Left cardiac atrium (tissue), 4 donors: ENCODE measurements around the gene CRYBB1. TPM values are rescaled to one million over a fixed set of nuclear protein-coding genes. Genes with fewer than 3 reads are reported as not detected.

Source experiments
- ATAC-seq, 2 donors: fragments of 200-7000 bp; cut with Tn5 transposase; one replicate each; pipeline ENCODE4 v1.9.1; 2020; ENCODE audit warnings: mild to moderate bottlenecking in 2 of 2, moderate library complexity in 2 of 2
- DNase-seq: peaks from one replicate; pipeline ENCODE4 v3.0.0-alpha.2; 2020
- intact Hi-C, 2 donors: fragments of 100-400 bp; cut with DNase I; formaldehyde crosslinking; loops; one replicate each; pipeline versions ENCODE4 v1.14.1 to v1.15.1; 2022 to 2023
- total RNA-seq, 2 donors: library from RNA; stranded (reverse); fragmentation: NEBNext Ultra II Directional; extraction: Animal tissue kit (Norgen Biotek cat#: 25700); gene quantifications; one replicate each; pipeline ENCODE4 v1.2.1, GENCODE V29; 2021
- donor health status: DM: no; HTN: yes; CAD: no.
- donor health status: DM: no; HTN: yes; CAD: no; lungs with severe emphysema.
- donor health status: DM: yes; HTN: yes; CAD: no.
- donor health status: Dilated cardiomyopathy.

The CRYBB1 gene
- total RNA-seq, 2 donors from 2014 or later: 0.55 to 1.9 TPM

DNA sequence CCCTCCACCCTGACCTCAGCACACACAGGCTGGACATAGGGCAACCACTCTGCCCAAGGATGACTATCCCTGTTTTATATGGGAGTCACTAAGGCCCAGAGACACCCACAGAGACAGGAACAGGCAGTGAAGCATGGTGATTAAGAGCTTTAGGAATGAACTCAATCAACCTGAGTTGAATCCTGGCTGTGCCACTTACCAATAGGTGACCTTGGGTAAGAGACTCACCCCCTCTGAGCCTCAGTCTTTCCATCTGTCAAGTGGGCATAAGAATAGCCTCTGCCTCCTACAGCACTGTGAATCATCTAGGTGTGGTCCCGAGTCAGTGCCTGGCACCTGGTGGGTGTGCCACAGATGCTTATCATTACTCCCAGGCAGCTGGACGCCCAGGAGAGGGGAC is 6.8 kb downstream of the CRYBB1 start:
- DNase-seq: no peak
- intact Hi-C loops: no loop called here
- no peak for ATAC-seq

DNA sequence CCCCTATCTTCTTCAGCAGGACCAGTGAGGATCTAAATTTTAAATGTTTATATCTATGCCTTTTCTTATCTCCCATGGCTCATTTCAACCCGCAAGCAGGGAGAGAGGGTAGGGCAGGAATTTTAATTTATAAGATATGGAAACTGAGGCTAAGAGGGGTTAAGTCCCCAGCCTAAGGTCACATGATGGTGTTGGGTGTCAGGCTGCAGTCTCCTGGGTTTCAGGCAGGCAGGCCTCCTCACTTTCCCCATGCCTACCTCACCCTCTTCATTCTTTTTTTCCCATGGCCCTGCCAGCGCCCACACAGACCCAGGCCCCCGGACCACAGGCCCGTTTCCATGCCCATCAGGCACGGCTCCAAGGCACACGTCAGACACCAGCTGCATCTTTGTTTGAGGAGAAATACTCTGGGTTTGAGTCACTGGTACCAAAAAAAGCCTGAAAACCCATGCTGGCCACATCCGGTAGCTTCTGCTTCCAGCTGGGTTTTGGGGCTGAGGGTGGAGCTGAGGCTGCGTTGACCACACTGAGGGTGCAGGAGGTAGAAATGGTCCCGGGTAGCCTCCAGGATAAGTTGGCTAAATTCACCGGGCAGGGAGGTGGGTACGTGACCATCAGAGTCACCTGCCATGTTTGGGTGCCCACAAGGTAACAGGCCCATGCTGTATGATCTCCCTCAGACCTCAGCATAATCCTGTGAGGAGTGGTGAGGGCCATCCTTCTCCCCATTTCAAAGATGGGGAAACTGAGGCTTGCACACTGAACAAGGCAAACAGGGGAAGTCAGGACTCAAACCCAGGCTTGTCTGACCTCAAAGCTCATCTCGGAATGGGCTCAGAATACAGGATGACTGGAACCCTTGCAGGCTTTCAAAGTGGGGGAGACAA is 7.5 kb downstream of the CRYBB1 start:
- intact Hi-C loops: no loop called here
- DNase-seq (no peak), ATAC-seq (peak; percentile 61 to 63)

DNA sequence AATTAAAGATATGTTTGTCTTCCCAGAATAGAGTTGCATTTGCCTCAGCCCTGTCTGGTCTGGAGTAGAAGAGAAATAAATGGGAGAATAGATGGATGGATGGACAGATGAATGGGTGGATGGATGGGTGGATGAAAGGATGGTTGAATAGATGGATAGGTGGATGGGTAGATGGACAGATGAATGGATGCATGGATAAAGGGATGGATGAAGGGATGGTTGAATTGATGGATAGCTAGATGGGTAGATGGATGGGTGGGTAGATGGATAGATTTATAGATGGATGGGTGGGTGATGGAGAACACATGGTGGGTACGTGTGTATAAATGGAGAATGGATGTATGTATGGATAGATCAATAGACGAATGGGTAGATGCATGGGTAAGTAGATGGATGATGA is 8.5 kb downstream of the CRYBB1 start:
- ATAC-seq (no peak), DNase-seq (no peak)
- intact Hi-C loops: no loop called here

DNA sequence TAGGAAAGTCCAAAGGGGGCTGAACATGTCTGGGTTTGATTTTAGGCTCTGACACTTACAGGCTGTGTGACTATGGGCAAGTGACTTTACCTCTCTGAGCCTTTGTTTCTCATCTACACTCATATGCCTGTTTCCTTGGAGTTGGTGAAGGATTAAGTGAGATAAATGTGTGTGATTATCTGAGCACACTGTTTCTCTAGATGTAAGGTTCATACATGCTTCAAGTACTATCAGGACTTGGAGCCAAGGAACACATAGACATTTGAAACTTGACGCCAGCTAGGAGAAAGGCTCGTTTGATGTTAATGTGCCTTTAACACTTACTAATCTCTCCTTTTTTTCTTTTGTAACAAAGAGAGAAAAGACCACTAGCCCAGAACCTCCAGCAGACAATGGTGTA is 9.7 kb downstream of the CRYBB1 start:
- intact Hi-C loops: no loop called here
- DNase-seq (no peak), ATAC-seq (no peak)

DNA sequence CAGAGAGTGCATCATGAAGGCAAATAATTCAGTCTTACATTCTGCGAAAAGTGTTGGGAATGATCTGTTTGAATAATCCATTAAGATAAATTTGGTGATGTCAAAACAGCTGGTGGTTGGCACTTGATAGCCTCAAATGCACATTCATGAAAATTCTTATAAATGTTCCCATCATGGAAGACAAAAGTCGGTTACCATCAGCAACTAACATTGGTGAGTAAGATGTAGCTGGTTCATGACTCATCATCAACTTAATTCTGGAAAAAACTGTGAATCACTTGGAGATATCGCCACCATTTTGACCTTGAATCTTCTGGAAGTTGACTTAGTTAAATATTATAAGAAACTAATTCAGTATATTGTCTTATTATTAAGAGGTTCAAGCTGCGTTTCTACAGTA is 11.2 kb downstream of the CRYBB1 start:
- DNase-seq (no peak), ATAC-seq (no peak)
- intact Hi-C loops: no loop called here

DNA sequence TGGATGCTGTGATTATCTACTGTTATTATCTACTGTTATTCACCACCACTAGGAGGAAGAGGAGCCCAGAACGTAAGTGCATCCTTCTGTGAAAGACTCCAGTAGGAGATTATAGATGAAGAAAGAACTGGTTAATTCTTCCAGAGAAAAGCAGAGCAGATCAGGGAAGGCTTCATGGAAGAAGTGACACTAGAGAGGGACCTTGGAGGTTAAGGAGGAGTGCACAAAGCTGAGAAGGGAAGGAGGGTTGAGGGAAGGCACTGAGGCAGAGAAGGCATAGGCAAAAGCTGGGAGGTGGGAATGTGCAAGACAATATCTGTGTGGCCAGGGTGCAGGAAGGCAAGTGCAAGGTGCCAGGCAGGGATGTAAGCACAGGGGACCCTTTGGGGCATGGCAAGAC is 13.5 kb downstream of the CRYBB1 start:
- ATAC-seq: no peak

DNA sequence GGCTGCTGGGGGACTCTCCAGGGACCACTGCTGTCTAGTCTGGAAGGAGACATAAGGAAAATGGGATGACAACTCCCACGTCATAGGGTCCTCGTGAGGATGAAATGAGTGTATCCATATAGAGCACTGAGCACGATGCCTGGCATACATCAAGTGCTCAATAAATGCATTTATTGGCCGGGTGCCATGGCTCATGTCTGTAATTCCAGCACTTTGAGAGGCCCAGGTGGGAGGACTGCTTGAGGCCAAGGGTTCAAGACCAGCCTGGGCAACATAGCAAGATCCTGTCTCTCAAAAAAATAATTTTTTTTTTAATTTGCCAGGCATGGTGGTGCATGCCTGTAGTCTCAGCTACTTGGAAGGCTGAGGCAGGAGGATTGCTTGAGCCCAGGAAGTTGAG is 15.7 kb downstream of the CRYBB1 start:
- DNase-seq: no peak
- no peak for ATAC-seq
- intact Hi-C loops: no loop called here

More for the DNA sequence above, 13.5 kb downstream of the CRYBB1 start:
- DNase-seq: no peak
- intact Hi-C loops: no loop called here

DNA sequence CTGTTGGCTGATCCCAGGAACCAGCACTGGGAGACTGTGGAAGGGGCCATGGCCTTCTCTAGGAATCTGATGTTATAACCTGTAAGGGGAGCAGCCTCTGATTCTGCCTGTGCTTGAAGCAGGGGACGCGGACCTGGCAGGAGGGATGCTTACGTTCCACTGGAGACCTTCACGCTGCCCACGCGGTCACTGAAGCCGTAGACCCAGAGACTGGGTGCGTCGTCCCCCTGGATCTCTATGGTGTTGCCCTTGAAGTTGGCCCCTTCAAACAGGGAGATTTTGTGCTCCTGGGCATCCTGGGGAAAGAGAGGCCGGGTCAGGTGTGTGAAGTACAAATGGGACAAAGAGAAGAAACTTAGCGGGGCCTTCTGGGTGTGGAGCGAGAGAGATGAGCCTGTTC is 16.1 kb downstream of the CRYBB1 start:
- no peak for ATAC-seq
- DNase-seq: no peak
- intact Hi-C loops: no loop called here

DNA sequence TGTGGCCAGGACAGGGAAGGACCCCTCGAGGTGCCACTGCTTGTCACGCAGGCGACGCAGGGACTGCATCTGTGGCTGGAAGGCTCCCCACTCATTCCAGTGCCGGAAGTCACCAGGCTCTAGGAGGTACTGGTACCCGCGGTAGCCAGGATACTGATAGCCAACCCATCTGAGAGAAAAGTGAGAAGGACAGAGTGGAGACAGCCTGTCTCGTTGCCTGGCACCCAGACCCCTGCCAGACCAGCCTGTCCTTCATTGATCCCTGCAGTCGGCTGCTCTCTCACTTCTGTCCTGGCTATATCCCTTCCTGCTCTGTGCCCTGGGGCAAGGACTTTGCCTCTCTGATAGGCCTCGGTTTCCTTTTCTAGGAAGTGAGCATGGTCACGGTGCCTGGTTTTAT is 18.3 kb downstream of the CRYBB1 start:
- intact Hi-C loops: no loop called here
- DNase-seq: no peak
- ATAC-seq: no peak

DNA sequence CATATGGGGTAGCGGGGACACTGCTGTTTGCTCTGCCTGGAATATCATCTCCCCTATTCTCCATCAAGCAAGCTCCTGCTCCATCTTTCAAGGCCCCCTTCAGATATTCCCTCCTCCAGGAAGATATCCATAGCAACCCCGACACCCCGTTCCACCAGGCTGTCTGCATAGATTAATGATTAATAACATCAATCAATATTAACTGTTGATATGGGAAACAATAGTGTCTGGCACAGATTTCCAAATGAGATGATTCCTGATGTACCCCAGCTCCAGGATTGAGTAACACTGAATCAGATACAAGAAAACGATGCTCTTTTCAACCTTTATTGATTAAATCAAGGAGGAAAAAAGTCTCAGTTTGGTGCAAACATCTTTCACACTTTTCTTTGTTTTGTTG is 20.3 kb downstream of the CRYBB1 start:
- DNase-seq (no peak), ATAC-seq (no peak)
- intact Hi-C loops: no loop called here

DNA sequence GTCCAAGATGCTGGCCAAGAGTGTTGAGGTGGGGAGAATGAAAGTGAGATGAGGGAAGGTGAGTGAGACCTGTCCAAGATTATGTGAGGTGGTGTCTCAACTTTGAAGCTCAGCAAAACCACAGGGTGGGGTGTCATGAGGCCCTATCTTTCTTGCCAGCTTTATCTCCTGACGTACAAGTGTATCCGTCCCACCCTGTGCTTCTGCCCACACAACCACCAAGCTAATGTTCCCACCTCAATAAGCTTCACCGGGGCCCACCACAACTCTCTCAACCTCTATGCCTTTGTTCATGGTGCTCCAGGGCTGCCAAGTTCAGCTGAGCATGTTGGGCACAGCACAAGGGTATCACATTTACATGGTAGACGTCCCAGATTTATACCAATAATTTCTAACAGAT is 20.8 kb downstream of the CRYBB1 start:
- DNase-seq (no peak), ATAC-seq (no peak)
- intact Hi-C loops: no loop called here

DNA sequence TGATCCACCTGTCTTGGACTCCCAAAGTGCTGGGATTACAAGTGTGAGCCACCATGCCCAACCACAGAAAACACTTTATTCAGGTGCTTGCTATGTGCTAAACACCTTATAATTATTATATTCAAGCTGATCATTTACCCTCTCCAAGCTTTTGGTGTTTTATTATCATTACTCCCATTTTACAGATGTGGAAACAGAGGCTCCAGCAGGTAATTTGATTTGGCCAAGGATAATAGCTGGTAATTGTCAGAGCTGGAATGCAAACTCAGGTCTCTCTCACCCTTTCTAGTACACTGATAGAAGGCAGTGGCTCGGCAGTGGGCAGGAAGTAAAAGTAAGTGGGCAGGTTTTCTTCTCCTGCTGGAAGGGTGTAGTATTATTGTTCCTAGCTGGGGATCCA is 24.1 kb downstream of the CRYBB1 start:
- DNase-seq: no peak
- intact Hi-C loops: no loop called here
- ATAC-seq: no peak

DNA sequence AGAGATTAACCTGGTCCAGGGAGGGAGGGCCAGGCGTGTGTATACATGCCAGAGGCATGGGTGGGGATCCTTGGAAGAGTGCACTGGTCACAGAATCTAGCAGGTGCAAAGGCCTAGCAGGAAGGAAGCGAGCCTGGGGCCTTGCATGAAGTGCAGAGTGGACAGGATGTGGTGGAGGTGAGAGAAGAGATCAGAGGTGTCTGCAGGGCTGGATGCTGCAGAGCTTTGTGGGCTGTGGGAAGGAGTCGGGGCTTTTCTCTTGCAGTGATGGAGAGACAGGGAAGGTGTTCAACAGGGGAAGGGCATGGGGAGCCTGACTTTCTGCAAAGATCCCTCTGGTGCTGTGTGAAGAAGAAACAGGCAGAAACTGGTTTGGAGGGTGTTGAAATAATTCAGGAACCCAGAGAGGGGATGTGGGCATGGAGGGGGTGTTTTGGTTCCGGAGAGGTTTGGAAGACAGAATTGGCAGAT is 25.4 kb downstream of the CRYBB1 start:
- no peak for ATAC-seq
- intact Hi-C loops: no loop called here

DNA sequence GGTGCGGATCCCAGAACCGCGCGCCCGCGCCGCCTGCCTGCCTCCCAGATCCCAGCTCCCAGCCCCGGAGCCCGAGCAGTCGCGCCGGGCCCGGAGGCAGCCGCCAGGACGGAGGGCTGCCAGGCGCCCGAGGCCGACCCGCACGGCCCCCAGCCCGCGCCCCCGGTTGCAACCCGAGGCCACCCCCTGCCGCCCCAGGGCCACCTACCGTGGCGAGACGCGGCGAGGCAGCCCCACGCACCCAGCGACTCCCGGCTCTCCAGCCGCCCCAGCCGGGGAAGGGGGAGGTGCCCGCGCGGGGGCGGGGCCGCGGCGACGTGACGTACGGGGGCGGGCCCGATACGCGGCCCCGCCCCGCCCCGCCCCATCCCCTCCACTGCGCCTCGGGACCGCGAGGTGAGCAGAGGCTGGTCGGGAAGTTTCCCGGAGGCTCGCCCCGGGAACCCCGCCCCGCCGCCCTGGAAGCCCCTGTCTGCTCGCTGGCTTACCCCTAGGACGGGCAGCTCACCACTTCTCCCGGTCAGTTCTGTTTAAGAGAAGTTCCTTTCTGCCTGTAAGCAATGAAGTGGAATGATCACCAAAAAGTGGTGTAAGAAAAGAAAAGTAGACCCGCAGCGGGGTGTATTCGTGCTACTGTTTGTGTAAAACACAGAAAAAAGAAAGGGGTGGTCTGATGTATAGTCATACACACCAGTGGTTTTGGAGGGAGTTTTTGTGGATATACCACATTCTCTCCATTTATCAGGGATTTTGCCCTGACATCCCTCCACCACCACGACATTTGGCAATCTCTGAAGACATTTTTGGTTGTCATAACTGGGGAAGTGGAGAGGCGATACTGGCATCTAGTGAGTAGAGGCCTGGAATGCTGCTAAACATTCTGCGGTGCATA is 27.7 kb downstream of the CRYBB1 start, which contains the start of gene TPST2:
TSS of gene TPST2 (minus strand) at position 288 of the 892 bp plus-strand sequence. CDS start 48,502 bp downstream, outside the sequence.
- intact Hi-C loops: loop anchor here (5.0 to 10.0 kb wide), 2 partner anchors 75 to 78 kb away; partner anchors contain the start of gene TFIP11 (in 2 of the 2)
- DNase-seq (peak; percentile 84), ATAC-seq (peak; percentile 95 to 96)

More for the DNA sequence above, 25.4 kb downstream of the CRYBB1 start:
- DNase-seq: no peak

DNA sequence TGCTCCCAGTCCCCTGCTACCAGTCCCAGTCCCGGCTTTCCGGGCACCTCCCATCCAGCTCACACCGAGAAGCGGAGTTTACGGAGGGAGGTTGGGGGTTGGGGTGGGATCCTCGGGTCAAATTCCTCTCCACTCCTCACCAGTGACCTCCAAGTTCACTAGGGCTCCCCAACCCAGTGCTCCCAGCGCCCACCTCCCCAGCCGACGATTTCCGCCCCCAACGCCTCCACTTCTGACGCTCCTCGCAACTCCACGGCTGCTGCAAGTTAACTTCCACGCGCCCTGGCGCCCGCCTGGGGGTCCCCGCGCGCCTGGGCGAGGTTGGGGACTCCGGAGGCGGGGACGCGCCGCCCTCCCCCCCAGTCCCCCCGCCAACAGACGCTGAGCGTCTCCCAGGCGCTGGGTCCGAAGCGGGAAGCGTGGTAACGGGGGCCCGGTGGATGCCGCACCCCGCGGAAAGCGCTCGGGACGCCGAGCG is 28.4 kb downstream of the CRYBB1 start:
- intact Hi-C loops: loop anchor here (5.0 to 10.0 kb wide), 2 partner anchors 75 to 77 kb away; partner anchors contain the start of gene TFIP11 (in 2 of the 2)
- DNase-seq: peak; percentile 59
- peak; percentile 40 to 48 for ATAC-seq

DNA sequence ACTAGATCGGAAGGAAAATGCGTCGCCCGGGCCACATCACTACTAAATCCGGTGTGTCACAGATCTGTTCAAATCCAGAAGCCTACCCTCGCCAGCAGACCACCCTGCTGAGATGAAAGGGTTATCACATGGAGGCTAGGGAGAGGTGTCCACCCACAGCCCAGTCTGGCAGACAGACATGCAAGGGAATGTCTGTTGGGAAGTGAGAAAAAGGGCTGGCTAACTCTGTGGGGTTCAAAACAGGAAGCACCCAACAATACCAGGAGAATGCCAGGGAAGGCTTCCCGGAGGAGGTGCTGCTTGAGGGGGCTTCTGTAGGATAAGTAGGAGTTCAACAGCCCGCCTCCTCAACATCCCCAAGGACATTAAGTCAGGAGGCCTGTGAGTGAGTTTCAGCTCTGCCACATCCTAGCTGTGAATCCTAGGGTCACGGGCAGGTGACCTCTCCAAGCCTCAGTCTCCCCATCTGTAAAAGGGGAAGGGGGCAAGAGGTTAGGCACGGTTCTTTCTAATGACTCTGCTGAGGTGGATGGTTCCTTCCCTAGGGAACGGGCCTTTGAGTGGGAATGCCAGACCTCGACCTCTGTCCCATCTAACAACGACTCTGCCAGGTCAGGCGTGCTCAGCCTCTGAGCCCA is 29.0 kb downstream of the CRYBB1 start:
- ATAC-seq (no peak), DNase-seq (no peak)
- intact Hi-C loops: loop anchor here (5.0 to 10.0 kb wide), 2 partner anchors 74 to 77 kb away; partner anchors contain the start of gene TFIP11 (in 2 of the 2)

DNA sequence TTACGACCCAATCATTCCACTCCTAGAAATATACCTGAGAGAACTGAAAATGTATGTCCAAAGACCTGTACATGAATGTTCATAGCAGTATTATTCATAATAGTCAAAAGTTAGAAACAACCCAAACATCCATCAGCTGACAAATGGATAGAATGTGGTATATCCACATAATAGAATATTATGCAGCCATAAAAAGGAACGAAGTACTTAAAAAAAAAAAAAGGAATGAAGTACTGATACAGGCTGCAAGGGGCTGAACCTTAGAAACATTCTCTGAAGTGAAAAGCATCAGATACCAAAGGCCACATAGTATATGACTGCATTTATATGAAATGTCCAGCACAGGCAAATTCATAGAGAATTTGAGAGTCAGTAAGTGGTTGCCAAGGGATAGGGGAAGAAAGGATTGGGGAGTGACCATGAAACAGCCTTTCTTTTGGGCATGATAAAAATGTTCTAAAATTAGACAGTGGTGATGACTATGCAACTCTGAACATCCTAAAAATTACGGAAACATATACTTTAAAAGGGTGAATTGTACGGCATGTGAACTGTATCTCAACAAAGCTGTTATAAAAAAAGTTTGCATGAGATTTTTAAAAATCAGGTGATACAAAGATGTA is 29.7 kb downstream of the CRYBB1 start:
- DNase-seq: no peak
- ATAC-seq: no peak
- intact Hi-C loops: loop anchor here (5.0 to 10.0 kb wide), 2 partner anchors 73 to 76 kb away; partner anchors contain the start of gene TFIP11 (in 2 of the 2)

DNA sequence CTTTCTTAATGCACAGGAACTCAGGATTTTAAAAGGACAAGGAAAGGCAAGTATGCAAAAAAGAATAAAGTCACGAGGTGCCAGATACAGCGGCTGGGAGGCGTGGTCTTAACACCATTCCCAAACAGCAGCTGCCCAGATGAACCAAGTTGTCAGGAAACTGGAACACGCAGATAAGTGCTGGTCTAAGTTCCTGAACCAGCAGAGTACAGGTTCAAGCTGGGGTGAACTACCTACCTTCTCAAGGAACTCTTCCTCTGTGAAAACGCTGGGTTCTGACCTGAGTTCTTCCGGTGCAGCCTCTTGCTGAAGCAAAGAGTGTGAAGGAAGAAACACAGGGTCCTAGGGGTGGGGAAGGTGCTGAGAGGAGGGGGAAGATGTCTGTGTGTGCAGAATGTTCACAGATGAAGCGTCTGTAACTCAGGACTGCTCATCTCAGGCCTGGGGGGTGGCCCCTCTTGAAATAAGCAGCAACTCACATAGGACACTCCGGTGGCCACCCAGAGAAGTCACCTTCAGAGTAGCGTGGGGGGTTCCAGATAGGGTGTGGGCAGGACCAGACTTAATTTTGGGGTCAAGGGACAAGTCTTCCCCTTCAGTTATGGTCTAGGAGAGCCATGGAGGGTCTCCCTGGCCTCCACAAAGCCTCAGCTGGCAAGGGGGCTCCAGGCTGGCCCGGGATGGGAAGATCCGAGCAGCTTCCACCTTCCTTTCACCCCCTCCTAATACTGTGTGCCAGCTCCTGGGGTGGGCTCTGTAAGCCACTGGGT is 31.1 kb downstream of the CRYBB1 start:
- DNase-seq: peak; percentile 53
- no peak for ATAC-seq

More for the DNA sequence above, 31.1 kb downstream of the CRYBB1 start:
- intact Hi-C loops: loop anchor here (5.0 to 10.0 kb wide), 2 partner anchors 72 to 74 kb away; partner anchors contain the start of gene TFIP11 (in 2 of the 2)
